Measurements from ENCODE around the gene THPO.

GRCh38 chr3:184337981-184338380 lies 40.0 kb downstream of the THPO start:
- TF ChIP-seq POLR2A (IDR thresholded peaks at IDR 0.05) (no peak), CTCF (IDR thresholded peaks at IDR 0.05) (no peak), POLR2AphosphoS5 (IDR thresholded peaks at IDR 0.05) (no peak)

Measured in stomach (tissue), 4 donors.